Endothelial cell (in vitro differentiated cells): Measurements from ENCODE around the gene HMG20A. TPM values are rescaled to one million over a fixed set of nuclear protein-coding genes. Genes with fewer than 3 reads are reported as not detected.

ENCODE experiments used
- DNase-seq: peaks from one replicate; pipeline ENCODE4 v3.0.0; 2021; ENCODE audit warnings: low spot score
- H3K27ac Mint-ChIP-seq: one replicate; pipeline ENCODE4 v1.8.0; 2021; ENCODE audit warnings: mixed read lengths, inconsistent platforms; ENCODE audit not compliant: unreplicated experiment
- H3K27me3 Mint-ChIP-seq: one replicate; pipeline ENCODE4 v1.8.0; 2021; ENCODE audit warnings: mild to moderate bottlenecking, moderate library complexity, mixed read lengths, inconsistent platforms; ENCODE audit not compliant: unreplicated experiment
- H3K36me3 Mint-ChIP-seq: one replicate; pipeline ENCODE4 v1.8.0; 2021; ENCODE audit warnings: mild to moderate bottlenecking, low read depth, mixed read lengths, inconsistent platforms; ENCODE audit not compliant: unreplicated experiment
- H3K4me1 Mint-ChIP-seq: one replicate; pipeline ENCODE4 v1.8.0; 2021; ENCODE audit warnings: mild to moderate bottlenecking, mixed read lengths, inconsistent platforms; ENCODE audit not compliant: unreplicated experiment
- H3K4me3 Mint-ChIP-seq: one replicate; pipeline ENCODE4 v1.8.0; 2021; ENCODE audit warnings: mild to moderate bottlenecking, mixed read lengths, inconsistent platforms; ENCODE audit not compliant: unreplicated experiment
- H3K9me3 Mint-ChIP-seq: one replicate; pipeline ENCODE4 v1.8.0; 2021; ENCODE audit warnings: mixed read lengths, inconsistent platforms; ENCODE audit not compliant: unreplicated experiment
- CTCF ChIP-seq: fragments of 200-600 bp; sonication (generic); IDR thresholded peaks from one replicate; pipeline ENCODE4 v1.5.0; 2021; ENCODE audit warnings: antibody characterized with exemption; ENCODE audit not compliant: unreplicated experiment
- total RNA-seq: library from RNA; stranded (reverse); fragmentation: NEBNext Ultra II Directional; extraction: Animal tissue kit (Norgen Biotek cat#: 25700); gene quantifications from one replicate; pipeline ENCODE4 v1.2.1, GENCODE V29; 2021; ENCODE audit not compliant: unreplicated experiment

Gene HMG20A
- total RNA-seq, 1 donor from 2014 or later, result 111 TPM

- TF ChIP-seq CTCF, result no peak
- Mint-ChIP-seq H3K9me3 (no peaks in the 10 kb centered on the region), H3K27ac (peak overlapping the region; percentile 99), H3K27me3 (peaks cover 3% of the 10 kb centered on the region), H3K4me1 (peaks cover 87% of the 10 kb centered on the region), H3K4me3 (peak overlapping the region; percentile 26), H3K36me3 (peaks cover 27% of the 10 kb centered on the region)
- DNase-seq, result no peak
Measured at GRCh38 chr15:77486542-77487468, 66.1 kb downstream of the HMG20A start.

- no peaks in the 10 kb centered on the region for H3K9me3 Mint-ChIP-seq
- peak overlapping the region; percentile 99 for H3K27ac Mint-ChIP-seq
- peaks cover 3% of the 10 kb centered on the region for H3K27me3 Mint-ChIP-seq
- TF ChIP-seq CTCF, result no peak
- H3K4me3 Mint-ChIP-seq, result no peak overlapping the region
- peak; percentile 22 for DNase-seq
- peaks cover 88% of the 10 kb centered on the region for H3K4me1 Mint-ChIP-seq
- peaks cover 27% of the 10 kb centered on the region for H3K36me3 Mint-ChIP-seq
Measured at GRCh38 chr15:77487469-77487842, 66.8 kb downstream of the HMG20A start.

- H3K36me3 Mint-ChIP-seq, result peaks cover 23% of the 10 kb centered on the region
- H3K4me1 Mint-ChIP-seq, result peaks cover 88% of the 10 kb centered on the region
- no peak overlapping the region for H3K4me3 Mint-ChIP-seq
- TF ChIP-seq CTCF, result no peak
- H3K27me3 Mint-ChIP-seq, result peaks cover 1% of the 10 kb centered on the region
- H3K27ac Mint-ChIP-seq, result peak overlapping the region; percentile 99
- no peaks in the 10 kb centered on the region for H3K9me3 Mint-ChIP-seq
- no peak for DNase-seq
Measured at GRCh38 chr15:77487888-77488287, 67.2 kb downstream of the HMG20A start.

- TF ChIP-seq CTCF, result no peak
- no peaks in the 10 kb centered on the region for H3K9me3 Mint-ChIP-seq
- H3K27me3 Mint-ChIP-seq, result peaks cover 7% of the 10 kb centered on the region
- H3K4me3 Mint-ChIP-seq, result no peak overlapping the region
- H3K27ac Mint-ChIP-seq, result peak overlapping the region; percentile 99
- H3K36me3 Mint-ChIP-seq, result peaks cover 16% of the 10 kb centered on the region
- DNase-seq, result no peak
- peaks cover 87% of the 10 kb centered on the region for H3K4me1 Mint-ChIP-seq
Measured at GRCh38 chr15:77489647-77490046, 69.0 kb downstream of the HMG20A start.

GRCh38 chr15:77493324-77493907, 72.7 kb downstream of the HMG20A start:
- TF ChIP-seq CTCF, result no peak
- peak overlapping the region; percentile 87 for H3K27ac Mint-ChIP-seq
- peaks cover 7% of the 10 kb centered on the region for H3K27me3 Mint-ChIP-seq
- H3K36me3 Mint-ChIP-seq, result peaks cover 8% of the 10 kb centered on the region
- H3K4me3 Mint-ChIP-seq, result peak overlapping the region; percentile 17
- no peak for DNase-seq
- H3K4me1 Mint-ChIP-seq, result peaks cover 94% of the 10 kb centered on the region
- H3K9me3 Mint-ChIP-seq, result no peaks in the 10 kb centered on the region
